Stimulated activated CD8-positive, alpha-beta memory T cell treated with anti-CD3 and anti-CD28 coated beads, Interleukin-12 subunit alpha, Interleukin-12 subunit beta, amount 100 ng/mL, for 4 hours (primary cell): Measurements from ENCODE around the gene HCCS.

ENCODE experiments used
- DNase-seq: peaks from one replicate; pipeline ENCODE4 v3.0.0-alpha.2; 2020; ENCODE audit warnings: low read depth

HCCS gene

GRCh38 chrX:11124112-11124511 lies 13.0 kb downstream of the HCCS start:
- no peak for DNase-seq

- DNase-seq, result no peak
Observed at GRCh38 chrX:11125060-11125459, 13.9 kb downstream of the HCCS start.

GRCh38 chrX:11129534-11130105 lies 18.5 kb downstream of the HCCS start:
- no peak for DNase-seq

- DNase-seq, result no peak
Observed at GRCh38 chrX:11130136-11130535, 19.0 kb downstream of the HCCS start.

GRCh38 chrX:11131146-11131545 lies 20.0 kb downstream of the HCCS start:
- DNase-seq, result no peak

- no peak for DNase-seq
Observed at GRCh38 chrX:11135564-11136185, 24.5 kb downstream of the HCCS start.

GRCh38 chrX:11137543-11138139 lies 26.5 kb downstream of the HCCS start:
- no peak for DNase-seq

GRCh38 chrX:11138498-11139390 lies 27.6 kb downstream of the HCCS start:
- no peak for DNase-seq

GRCh38 chrX:11143931-11144678 lies 33.0 kb downstream of the HCCS start:
- DNase-seq, result no peak

GRCh38 chrX:11146411-11146810 lies 35.3 kb downstream of the HCCS start:
- no peak for DNase-seq

- no peak for DNase-seq
Observed at GRCh38 chrX:11148401-11148800, 37.3 kb downstream of the HCCS start.

- DNase-seq, result no peak
Observed at GRCh38 chrX:11151799-11152559, 40.8 kb downstream of the HCCS start.

- no peak for DNase-seq
Observed at GRCh38 chrX:11159149-11159548, 48.0 kb downstream of the HCCS start.

- no peak for DNase-seq
Observed at GRCh38 chrX:11164433-11164832, 53.3 kb downstream of the HCCS start.

- DNase-seq, result no peak
Observed at GRCh38 chrX:11171956-11172355, 60.8 kb downstream of the HCCS start.

- no peak for DNase-seq
Observed at GRCh38 chrX:11172415-11172814, 61.3 kb downstream of the HCCS start.
